Measurements from ENCODE around the gene STAMBP.
"Not testable (repeated sequence)": the region's sequence is repeated elsewhere in the genome, so short reads cannot be mapped to it uniquely, and the experiment has no call there.

Gene STAMBP

DNA sequence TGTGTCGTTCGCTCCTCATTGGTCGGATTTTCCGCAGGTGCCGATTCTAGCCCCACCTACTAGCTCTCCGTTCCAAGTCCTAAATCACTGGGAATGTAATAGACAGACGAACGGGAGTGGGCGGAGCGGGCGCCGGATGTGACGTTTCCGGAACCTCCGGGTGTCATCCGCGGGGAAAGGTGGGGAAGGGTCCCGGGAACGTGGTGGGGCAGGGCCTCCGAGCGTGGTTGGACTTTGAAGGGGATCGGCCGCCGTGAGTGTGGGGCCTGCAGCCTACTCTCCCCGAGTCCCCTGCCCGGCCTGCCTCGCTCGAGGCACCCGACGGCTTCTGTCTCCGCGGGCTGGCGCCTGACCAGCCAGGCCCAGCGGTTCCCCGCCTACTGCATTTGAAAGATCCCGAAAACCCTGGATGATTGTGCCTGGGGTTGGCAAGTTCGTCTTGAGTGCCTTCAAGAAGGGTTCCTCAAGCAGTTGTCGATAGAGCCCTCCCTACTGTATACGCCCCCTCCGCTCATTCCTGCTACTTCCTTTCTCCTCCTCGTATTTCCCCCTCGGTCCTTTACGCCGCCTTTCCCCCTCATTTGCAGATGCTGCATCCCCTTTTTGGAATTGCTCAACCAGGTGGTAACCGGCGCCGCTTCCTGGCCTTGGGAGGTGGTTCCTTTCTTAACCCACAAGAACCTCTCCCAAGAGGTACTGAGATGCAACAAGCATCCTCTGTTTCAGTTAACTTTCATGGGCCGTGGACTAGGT, at the start of gene STAMBP:
STAMBP (plus strand) TSS at position 144 of the 753 bp plus-strand sequence. CDS start 1,896 bp downstream, outside the sequence.
- DNase-seq (ENCODE audit: low spot score): peak; percentile 97

DNA sequence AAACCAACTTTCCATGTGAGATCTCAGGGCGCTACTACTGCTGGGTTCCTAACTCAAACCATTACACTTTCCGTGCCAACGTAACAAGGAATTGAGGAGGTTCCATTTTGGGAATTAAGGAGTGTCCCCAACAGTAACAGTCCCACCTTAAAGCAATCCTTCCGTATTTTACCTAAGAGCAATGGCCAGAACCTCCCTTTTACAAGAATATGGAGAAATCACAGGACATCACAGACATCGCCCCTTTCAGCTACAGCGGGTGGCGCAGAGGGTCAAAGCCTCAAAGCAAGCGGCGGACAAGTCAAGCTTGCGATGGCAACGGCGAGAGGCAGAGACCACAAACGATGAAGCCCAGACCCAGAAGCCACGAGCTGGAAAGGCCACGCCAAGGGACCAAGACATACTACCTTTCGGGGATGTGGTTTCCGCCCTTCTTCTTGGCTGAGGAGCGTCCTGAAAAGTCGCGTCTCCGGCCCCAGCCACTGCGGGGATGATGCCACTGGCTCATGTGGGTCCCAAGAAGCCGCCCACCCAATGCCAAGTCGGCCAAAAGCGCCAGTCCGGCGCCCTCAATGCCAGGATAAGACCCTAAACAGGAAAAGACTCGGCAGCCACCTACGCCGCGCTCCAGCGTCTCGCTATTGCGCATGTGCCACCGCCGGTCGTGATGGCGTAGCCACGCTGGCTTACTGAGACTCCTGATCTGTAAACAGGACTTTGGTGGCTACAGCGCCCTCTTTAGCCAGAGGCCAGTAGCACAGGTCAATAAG, 49.1 kb upstream of the STAMBP start, which contains the start of gene DUSP11:
DUSP11 (minus strand) TSS at position 637 of the 770 bp plus-strand sequence; CDS start at position 508, 129 bp downstream.
- peak; percentile 99 for DNase-seq (ENCODE audit: low spot score)

DNA sequence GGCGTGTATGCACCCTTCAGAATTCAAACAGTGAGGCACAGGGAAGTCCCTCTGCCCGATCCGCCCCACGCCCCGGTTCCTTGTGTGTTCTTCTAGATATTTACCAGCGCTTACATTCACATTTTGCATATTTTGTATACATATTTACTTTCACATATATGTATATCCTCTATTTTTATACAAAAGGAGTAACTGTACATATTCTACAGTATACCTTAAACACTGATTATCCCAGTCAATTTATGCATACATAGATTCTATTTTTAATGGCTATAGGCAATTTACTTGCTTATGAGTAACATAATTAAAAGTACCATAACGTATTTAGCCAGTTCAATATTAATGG, 48.6 kb upstream of the STAMBP start:
- DNase-seq (ENCODE audit: low spot score): no peak

DNA sequence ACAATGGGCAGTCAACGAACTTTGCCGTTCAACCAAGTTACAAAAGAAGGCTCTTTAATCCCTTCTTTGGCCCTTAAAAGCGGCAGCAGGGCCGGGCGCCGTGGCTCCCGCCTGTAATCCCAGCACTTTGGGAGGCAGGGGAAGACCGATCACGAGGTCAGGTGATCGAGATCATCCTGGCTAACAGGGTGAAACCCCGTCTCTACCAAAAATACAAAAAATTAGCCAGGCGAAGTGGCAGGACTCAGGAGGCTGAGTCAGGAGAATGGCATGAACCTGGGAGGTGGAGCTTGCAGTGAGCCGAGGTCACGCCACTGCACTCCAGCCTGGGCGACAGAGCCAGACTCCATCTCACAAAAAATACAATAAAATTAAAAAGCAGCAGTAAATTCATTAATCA, 45.4 kb upstream of the STAMBP start:
- DNase-seq (ENCODE audit: low spot score): not testable (repeated sequence)

DNA sequence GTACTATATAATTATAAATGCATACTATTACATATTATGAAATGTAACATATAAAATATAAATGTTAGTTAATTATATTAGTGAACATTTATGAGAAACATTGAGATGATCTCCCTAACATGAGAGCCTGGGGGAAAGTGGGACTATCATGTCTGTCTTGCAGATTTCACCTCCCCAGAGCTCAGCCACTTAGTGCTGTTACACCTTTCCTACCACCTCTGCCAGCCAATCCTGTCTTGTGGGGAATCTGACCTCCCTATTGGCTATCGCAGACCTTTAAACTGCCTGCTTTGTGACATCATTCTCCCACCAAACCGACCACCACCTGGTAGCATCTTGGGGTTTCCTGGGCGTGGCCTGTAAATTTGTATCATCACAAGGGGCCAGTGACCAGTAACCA, 44.9 kb upstream of the STAMBP start, which contains the start of gene C2orf78:
C2orf78 (plus strand) TSS at position 301 of the 400 bp plus-strand sequence. CDS start 127 bp downstream, outside the sequence.
- DNase-seq (ENCODE audit: low spot score): not testable (repeated sequence)

DNA sequence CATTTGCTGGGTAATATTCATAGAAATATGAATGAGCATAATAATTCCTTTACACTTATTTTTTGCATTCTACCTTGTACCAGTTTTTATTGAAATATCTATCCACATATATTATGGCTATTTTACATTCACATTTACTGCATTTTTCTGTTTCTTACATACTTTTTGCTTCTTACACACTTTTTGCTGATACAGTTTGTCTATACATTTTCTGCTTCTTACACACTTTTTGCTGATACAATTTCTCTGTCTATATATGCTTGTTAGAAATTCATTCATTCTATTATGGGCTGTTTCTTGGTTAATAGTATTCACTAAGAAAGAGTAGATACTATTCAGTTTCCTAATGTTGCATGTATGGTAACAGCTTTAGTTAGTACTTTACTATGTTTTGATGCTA, 16.9 kb upstream of the STAMBP start:
- DNase-seq (ENCODE audit: low spot score): no peak

DNA sequence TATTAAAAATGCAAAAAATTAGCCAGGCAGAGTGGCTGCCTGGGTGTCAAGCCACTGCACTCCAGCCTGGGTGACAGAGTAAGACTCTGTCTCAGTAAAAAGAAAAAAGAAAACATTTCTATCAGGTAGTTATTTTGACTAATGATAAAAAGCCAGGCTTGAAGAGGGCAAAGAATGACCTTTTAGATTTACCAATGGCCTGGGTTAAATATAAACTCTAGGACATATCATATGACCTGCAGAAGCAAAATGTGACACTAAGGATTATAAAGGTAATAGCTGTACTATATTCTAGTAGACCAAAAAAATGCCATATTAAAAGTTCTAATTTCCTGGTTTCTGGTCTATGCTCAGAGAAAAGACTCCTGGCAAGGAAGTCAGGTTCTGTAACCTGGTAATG, 16.1 kb upstream of the STAMBP start:
- DNase-seq (ENCODE audit: low spot score): no peak

DNA sequence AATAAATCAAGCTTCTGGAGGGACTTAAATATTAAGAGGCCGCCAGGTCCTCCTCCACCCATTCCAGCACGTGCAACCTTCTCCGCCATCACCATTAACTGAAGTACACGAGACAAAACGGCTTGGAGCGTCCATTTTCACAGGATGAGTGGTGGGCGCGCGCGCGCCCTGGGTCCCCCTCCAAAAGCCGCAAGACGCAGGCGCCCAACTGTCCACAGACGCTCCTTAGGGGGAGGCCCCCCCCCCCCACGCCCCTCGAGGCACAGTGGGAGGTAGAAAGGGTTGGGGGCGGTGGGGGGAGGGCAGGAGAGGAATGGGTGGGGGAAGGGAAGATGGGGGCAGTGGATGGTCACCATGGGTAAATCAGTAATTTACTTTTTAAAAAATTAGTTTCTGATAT, 10.5 kb upstream of the STAMBP start:
- no peak for DNase-seq (ENCODE audit: low spot score)

DNA sequence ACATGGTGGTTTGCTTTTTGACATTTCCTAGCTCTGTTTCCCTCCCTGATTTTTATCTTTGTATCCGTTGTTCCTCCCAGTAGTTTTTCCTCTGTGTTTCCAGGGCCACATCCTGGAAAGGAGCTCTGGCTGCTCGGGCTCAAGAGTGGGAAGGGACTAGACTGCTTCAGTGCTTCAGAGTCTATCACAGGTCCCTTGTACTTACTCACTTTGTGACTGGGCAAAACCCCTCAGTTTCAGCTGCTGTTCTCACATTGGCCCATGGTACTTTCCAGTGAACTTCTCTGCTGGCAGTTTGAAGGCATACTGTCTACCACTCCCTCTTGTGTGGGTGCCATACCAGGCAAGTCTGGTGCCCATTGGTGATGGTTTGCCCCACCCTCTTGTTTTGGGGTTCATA, 7.5 kb upstream of the STAMBP start:
- no peak for DNase-seq (ENCODE audit: low spot score)

DNA sequence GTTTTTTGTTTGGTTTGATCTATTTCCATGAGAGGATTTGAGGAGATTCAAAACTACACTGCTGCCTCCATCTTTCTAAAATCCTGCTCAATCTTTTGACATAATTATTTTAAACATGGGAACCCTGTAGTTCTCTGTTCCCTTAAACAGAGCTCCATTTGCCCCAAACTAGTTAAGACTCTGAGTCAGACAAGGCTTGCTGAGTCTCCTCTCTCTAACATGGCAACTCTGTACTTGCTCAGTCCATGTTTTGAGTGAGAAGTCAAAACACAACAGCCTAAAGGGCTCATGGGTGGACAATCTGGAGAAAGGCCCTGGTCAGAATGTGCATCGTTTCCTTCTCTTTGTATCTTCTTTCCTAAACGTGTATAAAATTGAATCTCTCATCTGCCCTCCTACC, 7.1 kb upstream of the STAMBP start:
- DNase-seq (ENCODE audit: low spot score): no peak

DNA sequence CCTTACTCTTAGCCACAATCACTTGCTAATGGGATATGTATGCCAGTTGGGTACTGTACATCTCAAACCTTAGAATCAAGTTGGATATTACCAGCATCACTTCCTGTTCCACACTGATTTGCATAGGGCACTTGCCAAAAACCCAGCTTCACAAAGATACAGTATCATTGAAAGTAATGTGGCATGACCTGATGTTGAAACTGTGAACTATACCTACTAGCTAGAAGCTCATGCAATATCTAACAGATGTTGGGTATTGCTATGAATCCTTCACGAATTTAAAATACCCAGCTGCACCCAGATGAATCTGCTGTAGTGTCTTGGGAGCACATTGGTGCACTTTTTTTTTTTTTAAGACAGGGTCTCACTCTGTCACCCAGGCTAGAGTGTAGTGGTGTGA, 6.5 kb upstream of the STAMBP start:
- no peak for DNase-seq (ENCODE audit: low spot score)

DNA sequence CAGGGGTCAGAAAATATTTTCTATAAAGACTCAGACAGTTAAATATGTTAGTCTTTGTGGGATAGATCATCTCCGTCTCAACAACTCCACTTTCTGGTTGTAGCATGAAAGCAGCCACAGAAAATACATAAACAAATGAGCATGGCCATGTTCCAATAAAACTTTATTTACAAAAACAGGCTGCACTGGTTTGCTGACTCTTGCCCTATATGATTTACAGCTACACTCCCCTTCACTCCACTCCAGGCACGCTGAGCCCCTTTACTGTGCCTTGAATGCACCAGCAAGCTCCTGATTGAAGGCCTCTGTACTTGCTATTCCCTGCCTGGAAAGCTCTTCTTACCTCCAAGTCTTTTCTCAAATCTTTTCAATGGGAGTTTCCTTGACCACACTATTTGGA, 5.8 kb upstream of the STAMBP start:
- no peak for DNase-seq (ENCODE audit: low spot score)

DNA sequence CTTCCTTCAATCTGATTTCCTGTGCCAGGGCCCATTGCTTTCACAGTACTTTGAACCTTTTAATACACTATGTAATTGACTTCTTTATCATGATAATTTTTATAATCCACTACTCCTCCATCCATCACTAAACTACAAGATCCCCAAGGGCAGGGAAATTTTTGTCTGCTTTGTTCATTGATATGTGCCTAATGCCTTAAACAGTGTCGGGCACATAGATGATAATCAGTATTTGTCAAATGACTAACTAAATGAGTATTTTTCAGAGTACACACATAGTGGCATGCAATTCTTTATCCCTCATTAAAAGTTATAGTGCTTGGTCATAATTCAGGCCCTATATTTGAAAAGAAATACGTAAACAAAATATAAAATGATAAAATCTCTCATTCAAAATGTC, 5.3 kb upstream of the STAMBP start:
- DNase-seq (ENCODE audit: low spot score): no peak

DNA sequence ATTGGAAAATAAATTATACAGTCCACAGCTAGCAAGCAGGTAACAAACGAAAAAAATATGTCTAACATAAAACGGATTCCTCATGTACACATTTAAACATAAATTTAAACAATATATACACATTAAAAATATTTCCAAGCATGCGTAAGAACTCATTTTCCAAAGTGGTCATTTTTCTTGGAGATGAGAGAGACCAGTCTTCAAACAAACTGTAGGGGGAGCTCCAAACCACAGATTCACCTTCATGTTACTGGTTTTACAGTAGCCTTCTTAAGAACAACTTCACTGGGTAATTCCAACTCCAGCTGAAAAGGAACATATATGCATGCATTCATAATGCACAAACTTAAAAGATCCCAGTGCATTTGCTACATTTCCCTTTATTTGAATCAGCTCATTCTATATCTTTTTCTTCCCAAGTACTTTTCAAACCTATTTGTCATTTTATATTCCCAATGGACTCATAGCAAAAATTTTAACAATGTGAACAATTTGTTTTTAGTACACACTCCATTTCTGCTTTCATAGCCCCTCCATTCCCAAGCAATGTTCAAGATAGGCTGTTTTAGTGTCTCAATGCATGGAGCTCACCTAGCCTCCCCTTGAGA, 4.7 kb upstream of the STAMBP start:
- peak; percentile 82 for DNase-seq (ENCODE audit: low spot score)

DNA sequence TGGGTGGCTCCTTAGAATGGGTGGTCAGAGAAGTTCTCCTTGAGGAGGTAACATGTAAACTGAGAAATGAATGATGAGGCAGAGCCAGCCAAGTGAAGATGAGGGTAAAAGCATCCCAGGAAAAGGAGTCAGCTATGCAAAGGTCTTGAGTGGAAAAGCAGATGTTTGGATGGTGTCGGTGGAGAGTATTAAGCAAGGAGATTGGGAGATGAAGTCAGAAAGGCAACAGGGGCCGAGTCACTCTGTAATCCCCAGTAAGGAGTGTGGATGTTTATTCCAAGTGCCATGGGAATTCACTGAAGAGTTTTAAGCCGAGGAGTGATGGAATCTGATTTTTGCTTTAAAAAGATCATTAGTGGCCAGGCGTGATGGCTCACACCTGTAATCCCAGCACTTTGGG, 3.4 kb upstream of the STAMBP start:
- no peak for DNase-seq (ENCODE audit: low spot score)

DNA sequence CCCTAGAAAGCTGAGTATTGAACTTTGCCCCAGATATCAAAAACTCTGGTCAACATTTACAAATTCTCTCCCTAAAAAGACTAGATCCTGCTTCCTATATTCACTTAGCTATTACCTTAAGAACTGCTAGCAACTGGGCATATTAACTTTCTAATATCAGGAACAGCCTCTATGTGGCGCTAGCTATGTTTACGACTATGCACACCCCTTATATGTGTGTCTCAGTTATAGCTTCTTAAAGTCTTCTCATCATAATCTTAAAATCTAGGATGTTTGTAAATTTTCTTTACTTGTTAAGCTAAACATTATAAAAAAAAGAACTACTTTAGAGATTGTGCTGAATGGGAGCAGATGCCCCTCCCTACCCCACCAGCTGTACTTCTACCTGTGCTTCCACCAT, 1.7 kb upstream of the STAMBP start:
- DNase-seq (ENCODE audit: low spot score): peak; percentile 58

DNA sequence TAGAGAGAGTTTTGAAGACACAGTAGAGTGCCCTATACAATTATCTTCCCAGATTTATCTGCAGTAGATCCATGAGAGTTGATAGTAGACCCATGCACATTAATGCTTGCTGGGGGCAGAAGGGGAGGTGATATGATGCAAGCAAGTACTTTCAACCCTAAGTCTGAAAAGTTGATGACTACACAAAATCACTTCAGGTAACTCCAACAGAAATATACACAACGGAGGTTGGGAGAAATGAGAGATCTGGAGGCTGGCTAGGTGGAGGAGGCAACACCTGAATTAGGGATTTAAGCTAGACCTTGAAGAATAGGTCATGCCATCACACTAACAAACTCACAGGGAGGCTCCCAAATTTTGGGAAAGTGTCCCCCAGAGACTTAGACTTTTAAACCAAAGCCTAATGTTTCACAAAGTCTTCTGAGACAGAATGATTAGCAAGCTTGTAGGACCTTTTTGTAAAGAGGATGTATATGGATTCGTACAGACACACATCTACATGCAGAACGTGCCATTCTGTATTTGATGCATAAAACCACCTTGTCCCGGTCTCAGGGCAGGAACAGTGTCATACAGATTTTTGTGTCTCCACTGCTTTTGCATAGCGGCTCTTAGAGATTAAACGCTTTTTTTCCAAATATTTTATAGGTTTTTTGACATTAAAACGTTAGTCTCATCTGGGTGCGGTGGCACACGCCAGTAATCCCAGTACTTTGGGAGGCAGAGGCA, 937 bp upstream of the STAMBP start:
- no peak for DNase-seq (ENCODE audit: low spot score)

DNA sequence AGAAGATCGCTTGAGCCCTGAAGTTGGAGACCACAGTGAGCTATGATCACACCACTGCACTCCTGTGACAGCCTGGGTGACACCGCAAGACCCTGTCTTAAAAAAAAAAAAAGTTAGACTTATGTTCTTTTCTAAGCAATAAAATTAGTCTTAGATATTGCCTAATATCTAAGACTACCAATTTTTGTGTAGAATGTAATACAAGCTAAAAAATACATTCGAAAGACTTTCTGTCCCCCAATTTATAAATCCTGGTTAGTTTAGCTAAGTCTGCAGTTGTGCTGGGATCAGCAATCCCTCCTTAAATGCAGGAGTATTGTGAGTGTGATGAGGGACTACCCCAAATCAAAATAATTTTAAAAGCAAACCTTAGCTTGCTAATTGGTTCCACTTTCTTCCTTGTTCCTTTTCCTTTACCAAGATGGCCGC, 358 bp upstream of the STAMBP start:
- DNase-seq (ENCODE audit: low spot score): no peak

DNA sequence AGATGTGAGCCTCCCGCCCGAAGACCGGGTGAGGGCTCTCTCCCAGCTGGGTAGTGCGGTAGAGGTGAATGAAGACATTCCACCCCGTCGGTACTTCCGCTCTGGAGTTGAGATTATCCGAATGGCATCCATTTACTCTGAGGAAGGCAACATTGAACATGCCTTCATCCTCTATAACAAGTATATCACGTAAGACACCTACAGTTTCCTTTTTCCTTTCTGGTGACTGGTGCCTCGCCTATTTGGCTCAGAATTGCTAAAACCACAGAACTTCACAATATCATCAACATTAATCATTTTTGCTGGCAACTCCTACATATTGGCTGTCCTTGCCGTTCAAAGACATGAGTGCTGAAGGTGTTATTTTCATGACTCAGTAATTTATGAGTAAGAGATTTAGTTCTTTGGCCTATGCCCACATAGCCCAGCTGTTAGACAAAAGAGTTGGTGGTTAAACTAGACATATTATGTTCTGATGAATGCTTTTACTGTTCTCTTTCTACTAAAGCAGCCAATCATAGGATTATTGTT, 2.2 kb downstream of the STAMBP start:
- DNase-seq (ENCODE audit: low spot score): no peak

DNA sequence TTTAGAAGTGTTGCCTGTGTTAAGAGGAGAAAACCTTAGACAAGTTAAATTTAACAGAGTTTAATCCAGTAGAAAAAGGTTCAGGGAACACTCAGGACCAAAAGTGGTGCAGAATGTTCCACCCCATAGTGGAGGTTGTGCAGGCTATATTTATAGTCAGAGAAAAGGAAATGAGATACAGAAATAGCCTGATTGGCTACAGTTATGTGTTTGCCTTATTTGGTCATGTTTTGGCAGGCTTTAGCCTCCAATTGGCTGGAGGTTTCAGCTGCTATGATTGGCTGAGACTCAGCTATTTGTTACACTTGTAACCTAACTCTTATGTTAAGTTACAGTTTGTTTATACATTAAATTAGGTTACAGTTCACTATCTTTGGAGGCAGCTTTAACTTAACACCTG, 4.2 kb downstream of the STAMBP start:
- DNase-seq (ENCODE audit: low spot score): peak; percentile 50

DNA sequence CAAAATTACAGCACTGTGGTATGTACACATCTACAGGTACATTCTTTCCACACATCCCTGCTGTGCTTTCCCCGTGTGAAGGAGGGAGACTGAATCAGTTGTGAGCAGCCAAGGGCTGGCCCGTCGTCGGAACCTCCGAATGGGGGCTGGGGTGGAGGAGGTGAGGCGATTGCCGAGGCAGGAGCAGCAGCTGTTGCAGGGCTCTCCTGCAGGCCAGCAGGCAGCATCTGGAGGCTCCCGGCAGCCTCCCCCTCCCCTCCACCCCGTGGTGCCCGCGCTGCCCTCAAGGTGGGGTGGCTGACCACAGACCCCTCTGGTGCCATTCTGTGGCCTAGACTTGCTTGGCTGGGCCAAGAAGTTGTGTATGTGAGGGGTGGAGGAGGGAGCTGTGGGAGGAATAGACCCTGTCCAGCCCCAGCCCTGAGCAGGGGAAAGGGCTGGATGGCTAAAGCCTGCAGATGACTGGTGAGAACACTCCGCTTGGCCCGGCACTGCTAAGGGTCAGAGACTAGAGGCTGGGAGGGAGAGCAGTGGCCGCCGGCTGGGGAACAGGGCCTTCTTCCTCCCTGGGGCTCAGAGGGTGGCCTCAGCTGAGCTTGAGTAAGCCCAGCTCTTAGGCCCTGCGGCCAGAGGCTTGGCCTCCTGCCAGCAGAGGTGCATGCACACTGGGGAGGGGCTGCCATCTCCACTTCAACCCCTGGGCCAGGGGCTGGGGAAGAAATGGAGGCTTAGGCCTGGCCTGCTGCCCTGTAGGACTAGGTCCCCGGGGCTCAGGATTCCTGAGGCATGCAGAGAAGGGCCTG, 7.6 kb downstream of the STAMBP start:
- DNase-seq (ENCODE audit: low spot score): no peak
